CD14-positive monocyte (primary cell): ENCODE measurements around the gene DTX2. TPM values are rescaled to one million over a fixed set of nuclear protein-coding genes. Genes with fewer than 3 reads are reported as not detected.
A peak's percentile ranks its signal among the peaks of the same experiment; 100 is the strongest.
"Not testable (repeated sequence)": the region's sequence is repeated elsewhere in the genome, so short reads cannot be mapped to it uniquely, and the experiment has no call there.

Experiments
- DNase-seq, 3 donors: peaks; one replicate each; pipeline ENCODE4 v3.0.0-alpha.2; 2011 to 2022
- H2AFZ ChIP-seq: 2 replicates; pipeline ENCODE4 v1.6.0; 2012; ENCODE audit warnings: mild to moderate bottlenecking, low read depth, low read length, inconsistent platforms; ENCODE audit not compliant: insufficient read depth, poor library complexity, severe bottlenecking
- H3K27ac ChIP-seq, 2 donors: 1 replicate in 1 of 2; 2 replicates in 1 of 2; pipeline ENCODE4 v1.5.1; 2012 to 2013; ENCODE audit warnings: low read length in 2 of 2, control low read depth in 1 of 2, inconsistent platforms in 1 of 2, low read depth in 1 of 2, mild to moderate bottlenecking in 1 of 2
- H3K27me3 ChIP-seq, 2 donors: one replicate each; pipeline versions ENCODE4 v1.6.0 to v1.6.1; 2011 to 2013; ENCODE audit warnings: low read length in 2 of 2; ENCODE audit not compliant: control insufficient read depth in 2 of 2, insufficient read depth in 2 of 2
- H3K36me3 ChIP-seq, 2 donors: replicated peaks in 1 of 2; 1 replicate in 1 of 2; 2 replicates in 1 of 2; pipeline versions ENCODE4 v1.5.1 to v1.6.1; 2012 to 2013; ENCODE audit warnings: low read length in 2 of 2, control low read depth in 1 of 2, inconsistent platforms in 1 of 2, mild to moderate bottlenecking in 1 of 2; ENCODE audit not compliant: insufficient read depth in 2 of 2, control insufficient read depth in 1 of 2
- H3K4me1 ChIP-seq, 2 donors: 1 replicate in 1 of 2; 2 replicates in 1 of 2; pipeline versions ENCODE4 v1.5.1 to v1.6.1; 2012 to 2013; ENCODE audit warnings: low read length in 2 of 2, control low read depth in 1 of 2, inconsistent platforms in 1 of 2, mild to moderate bottlenecking in 1 of 2, moderate library complexity in 1 of 2; ENCODE audit not compliant: insufficient read depth in 2 of 2, control insufficient read depth in 1 of 2
- H3K4me2 ChIP-seq: replicated peaks from 2 replicates; pipeline ENCODE3; 2012; ENCODE audit warnings: low read length, moderate library complexity, mild to moderate bottlenecking; ENCODE audit not compliant: poor library complexity, severe bottlenecking; ENCODE audit errors: extremely low read depth
- H3K4me3 ChIP-seq, 3 experiments: fragments of 200-600 bp in 1 of 3; sonication (generic) in 1 of 3; replicated peaks in 1 of 3; 1 replicate in 2 of 3; 2 replicates in 1 of 3; pipeline ENCODE4 v1.5.1; 2011 to 2013; ENCODE audit warnings: low read length in 3 of 3, mild to moderate bottlenecking in 3 of 3, control low read depth in 2 of 3, low read depth in 2 of 3, inconsistent platforms in 1 of 3, moderate library complexity in 1 of 3
- H3K79me2 ChIP-seq: 2 replicates; pipeline ENCODE4 v1.6.0; 2012; ENCODE audit warnings: mild to moderate bottlenecking, control low read depth, inconsistent platforms, low read length, moderate library complexity; ENCODE audit not compliant: insufficient read depth
- H3K9ac ChIP-seq: 2 replicates; pipeline ENCODE4 v1.6.0; 2017; ENCODE audit warnings: low read length, mild to moderate bottlenecking; ENCODE audit not compliant: insufficient read depth, poor library complexity, severe bottlenecking
- H3K9me3 ChIP-seq, 2 donors: replicated peaks in 1 of 2; 1 replicate in 1 of 2; 2 replicates in 1 of 2; pipeline versions ENCODE4 v1.5.1 to v1.6.1; 2012 to 2013; ENCODE audit warnings: low read length in 2 of 2, control low read depth in 1 of 2; ENCODE audit not compliant: control insufficient read depth in 1 of 2, insufficient read depth in 1 of 2
- H4K20me1 ChIP-seq: 2 replicates; pipeline ENCODE4 v1.6.0; 2012; ENCODE audit warnings: mild to moderate bottlenecking, low read length, control low read depth, moderate library complexity; ENCODE audit not compliant: insufficient read depth
- H3K27ac Mint-ChIP-seq, 7 donors: one replicate each; pipeline ENCODE4 v1.8.0; 2020; ENCODE audit warnings: mild to moderate bottlenecking in 7 of 7, mixed read lengths in 7 of 7, moderate library complexity in 6 of 7, inconsistent platforms in 2 of 7
- H3K27me3 Mint-ChIP-seq, 3 donors: one replicate each; pipeline ENCODE4 v1.8.0; 2021 to 2022; ENCODE audit warnings: low read depth in 3 of 3, mild to moderate bottlenecking in 3 of 3, mixed read lengths in 3 of 3, moderate library complexity in 3 of 3, inconsistent platforms in 1 of 3
- H3K36me3 Mint-ChIP-seq, 2 donors: one replicate each; pipeline ENCODE4 v1.8.0; 2020; ENCODE audit warnings: mixed read lengths in 2 of 2, inconsistent platforms in 1 of 2, mild to moderate bottlenecking in 1 of 2
- H3K4me1 Mint-ChIP-seq: one replicate; pipeline ENCODE4 v1.8.0; 2020; ENCODE audit warnings: mild to moderate bottlenecking, mixed read lengths
- H3K4me3 Mint-ChIP-seq, 2 donors: one replicate each; pipeline ENCODE4 v1.8.0; 2020; ENCODE audit warnings: mild to moderate bottlenecking in 2 of 2, mixed read lengths in 2 of 2, moderate library complexity in 1 of 2
- H3K9me3 Mint-ChIP-seq, 7 donors: one replicate each; pipeline ENCODE4 v1.8.0; 2020 to 2022; ENCODE audit warnings: mixed read lengths in 7 of 7, mild to moderate bottlenecking in 6 of 7, moderate library complexity in 6 of 7, inconsistent platforms in 2 of 7
- WGBS: methylation state at CpG from one replicate; pipeline ENCODE4 v1.1.5; 2013; ENCODE audit warnings: missing lambda C conversion rate; ENCODE audit not compliant: insufficient coverage; 5-methylcytosine and 5-hydroxymethylcytosine counted together
- intact Hi-C, 2 donors: fragments of 100-400 bp; cut with micrococcal nuclease; formaldehyde crosslinking; loops; one replicate each; pipeline versions ENCODE4 v1.15.0 to v1.15.1; 2023
- polyA plus RNA-seq, 3 donors: library from polyadenylated mRNA; depleted of rRNA in 1 of 3; unstranded in 2 of 3; stranded (reverse) in 1 of 3; fragments of 300-500 nt in 2 of 3; fragments of >200 nt in 1 of 3; fragmentation: Illumina TruSeq in 2 of 3; gene quantifications; 1 replicate in 2 of 3; 2 replicates in 1 of 3; pipeline ENCODE4 v1.2.3, GENCODE V29; 2012 to 2021

DTX2 gene
- polyA plus RNA-seq, 3 donors, result 11.3 to 35.2 (median 20.2) TPM

DNA sequence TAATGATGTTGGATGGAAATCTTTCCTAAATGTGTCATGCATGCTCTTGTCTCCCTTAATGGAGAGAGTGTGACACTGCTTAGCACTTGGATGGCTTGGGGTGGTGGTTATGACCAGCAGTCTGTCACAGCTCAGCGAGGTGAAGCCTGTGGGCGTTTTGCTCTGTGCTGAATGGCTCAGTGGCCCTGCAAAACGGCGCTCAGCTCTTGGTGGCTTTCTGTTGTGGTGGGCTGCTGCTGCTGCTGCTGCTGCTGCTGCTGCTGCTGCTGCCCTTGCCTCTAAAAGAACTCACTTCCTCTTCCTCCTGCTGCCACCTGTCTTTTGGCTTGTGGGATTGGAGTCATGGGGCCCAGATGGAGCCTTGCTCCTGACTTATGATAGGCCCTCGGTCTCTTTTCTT, 25.1 kb downstream of the DTX2 start:
- H3K4me1 ChIP-seq, H3K4me3 Mint-ChIP-seq, H3K4me3 ChIP-seq, DNase-seq, intact Hi-C loops, H3K9me3 ChIP-seq, H3K9ac ChIP-seq, H2AFZ ChIP-seq, H3K4me1 Mint-ChIP-seq, H3K79me2 ChIP-seq, H3K27ac ChIP-seq, H3K27me3 Mint-ChIP-seq, H4K20me1 ChIP-seq, H3K4me2 ChIP-seq, H3K9me3 Mint-ChIP-seq, H3K27me3 ChIP-seq: not testable (repeated sequence)
- no CpG with 5 or more reads among the region's 5 CpGs for WGBS
- peaks cover 18% of the 10 kb centered on the region in 2 donors for H3K36me3 Mint-ChIP-seq
- H3K36me3 ChIP-seq, result peaks cover 16 to 19% of the 10 kb centered on the region in 2 donors
- peak overlapping the region in 5 of 7 donors; percentile 30 to 68 (median 67) for H3K27ac Mint-ChIP-seq

DNA sequence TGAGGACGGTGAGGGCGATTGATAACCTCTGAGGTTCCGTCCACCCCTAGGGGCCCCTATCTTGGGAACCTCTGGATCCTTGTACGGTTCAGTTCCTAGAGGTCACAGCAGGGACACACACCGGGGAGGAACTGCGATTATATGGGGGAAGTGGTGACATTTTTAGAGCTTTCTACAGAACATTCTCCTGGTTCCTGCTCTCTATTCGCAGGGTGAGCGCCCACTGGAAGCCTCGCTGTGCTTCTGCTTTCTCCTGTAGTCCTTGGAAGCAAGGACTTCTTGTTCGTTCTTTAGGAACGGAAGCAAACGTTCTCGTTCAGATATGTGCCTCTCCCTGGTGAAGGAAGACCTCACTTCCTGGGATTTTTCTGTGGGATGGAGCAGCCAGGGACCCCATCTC, 26.5 kb downstream of the DTX2 start:
- H3K4me3 ChIP-seq, H3K9me3 ChIP-seq, H3K27me3 Mint-ChIP-seq, H3K27ac Mint-ChIP-seq, H3K9me3 Mint-ChIP-seq, H3K9ac ChIP-seq, H3K4me1 ChIP-seq, H3K36me3 ChIP-seq, H3K79me2 ChIP-seq, H3K27ac ChIP-seq, H2AFZ ChIP-seq, DNase-seq, H3K4me2 ChIP-seq, intact Hi-C loops, H3K27me3 ChIP-seq, H4K20me1 ChIP-seq, H3K4me1 Mint-ChIP-seq, H3K36me3 Mint-ChIP-seq, H3K4me3 Mint-ChIP-seq: not testable (repeated sequence)
- WGBS, result no CpG with 5 or more reads among the region's 13 CpGs

DNA sequence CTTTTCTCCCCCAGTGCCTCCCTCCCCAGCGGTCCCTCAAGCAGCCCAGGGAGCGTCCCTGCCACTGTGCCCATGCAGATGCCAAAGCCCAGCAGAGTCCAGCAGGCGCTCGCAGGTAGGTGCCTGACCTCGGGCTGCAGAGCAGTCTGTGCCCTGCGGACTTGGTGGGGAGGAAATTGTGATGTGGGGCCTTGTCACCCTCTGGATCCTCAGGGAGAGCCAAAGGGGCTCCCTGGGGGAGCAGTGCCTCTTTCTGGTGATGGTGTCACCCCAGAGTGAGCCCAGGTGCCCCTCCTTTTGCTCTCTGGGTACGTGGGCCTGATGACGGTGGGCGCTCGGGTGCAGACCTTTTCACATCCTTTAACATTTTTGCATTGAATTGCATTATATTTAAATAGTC, 30.6 kb downstream of the DTX2 start:
- H3K36me3 ChIP-seq, H3K4me1 Mint-ChIP-seq, H3K9me3 ChIP-seq, H3K27me3 ChIP-seq, H3K9me3 Mint-ChIP-seq, H3K4me3 Mint-ChIP-seq, H2AFZ ChIP-seq, H3K4me2 ChIP-seq, H3K27ac Mint-ChIP-seq, H4K20me1 ChIP-seq, H3K27me3 Mint-ChIP-seq, intact Hi-C loops, H3K9ac ChIP-seq, H3K79me2 ChIP-seq, H3K4me3 ChIP-seq, DNase-seq, H3K36me3 Mint-ChIP-seq, H3K27ac ChIP-seq, H3K4me1 ChIP-seq: not testable (repeated sequence)
- no CpG with 5 or more reads among the region's 10 CpGs for WGBS

DNA sequence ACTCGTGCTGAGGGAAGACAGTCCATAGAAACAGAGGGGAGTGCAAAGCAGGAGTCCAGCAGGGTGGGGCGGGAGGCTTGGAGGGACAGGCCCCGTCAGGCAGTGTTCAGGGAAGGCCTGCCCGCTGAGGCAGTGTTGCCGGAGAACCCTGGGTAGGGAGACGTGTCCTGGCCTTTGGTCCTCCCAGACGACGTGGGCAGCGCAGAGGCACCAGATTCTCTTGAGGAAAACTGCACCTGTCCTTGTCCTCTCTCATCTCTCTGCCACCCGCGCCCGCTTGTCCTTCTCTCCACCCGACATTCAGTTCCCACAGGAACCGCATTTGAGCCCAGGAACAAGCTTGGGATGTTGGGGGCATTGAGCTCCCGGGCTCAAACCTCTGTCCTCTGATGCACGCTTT, 34.2 kb downstream of the DTX2 start:
- H3K27ac Mint-ChIP-seq, H3K4me3 ChIP-seq, H3K9me3 Mint-ChIP-seq, DNase-seq, H3K36me3 Mint-ChIP-seq, H3K4me1 ChIP-seq, H3K79me2 ChIP-seq, H3K9me3 ChIP-seq, H3K27ac ChIP-seq, H3K9ac ChIP-seq, intact Hi-C loops, H3K27me3 ChIP-seq, H3K27me3 Mint-ChIP-seq, H3K36me3 ChIP-seq, H2AFZ ChIP-seq, H3K4me2 ChIP-seq, H4K20me1 ChIP-seq, H3K4me1 Mint-ChIP-seq, H3K4me3 Mint-ChIP-seq: not testable (repeated sequence)
- no CpG with 5 or more reads among the region's 16 CpGs for WGBS
